DOHH2 (cell line): Measurements from ENCODE around the gene DNAH14.
"Not testable (repeated sequence)": the region's sequence is repeated elsewhere in the genome, so short reads cannot be mapped to it uniquely, and the experiment has no call there.

ENCODE experiments used
- H3F3A ChIP-seq: fragments of 200-600 bp; sonication (generic), shearing (Covaris generic); 2 replicates; pipeline ENCODE4 v1.6.0; 2016; ENCODE audit warnings: antibody characterized with exemption, mild to moderate bottlenecking; ENCODE audit not compliant: control insufficient read depth, insufficient read depth
- H3K27ac ChIP-seq: fragments of 200-600 bp; sonication (generic); 2 replicates; pipeline ENCODE4 v1.5.1; 2014; ENCODE audit warnings: low read depth, mild to moderate bottlenecking, low read length, moderate library complexity
- H3K27me3 ChIP-seq: fragments of 200-600 bp; sonication (generic); 2 replicates; pipeline ENCODE4 v1.6.1; 2014; ENCODE audit warnings: mild to moderate bottlenecking, low read length, mixed read lengths; ENCODE audit not compliant: control insufficient read depth
- H3K36me3 ChIP-seq: fragments of 200-600 bp; sonication (generic); 2 replicates; pipeline ENCODE4 v1.6.1; 2014; ENCODE audit warnings: mild to moderate bottlenecking, low read length, moderate library complexity, mixed read lengths; ENCODE audit not compliant: control insufficient read depth
- H3K4me1 ChIP-seq: fragments of 200-600 bp; sonication (generic); 2 replicates; pipeline ENCODE4 v1.6.1; 2014; ENCODE audit warnings: mild to moderate bottlenecking, low read length, mixed read lengths; ENCODE audit not compliant: control insufficient read depth
- H3K4me2 ChIP-seq: fragments of 200-600 bp; sonication (generic); 2 replicates; pipeline ENCODE4 v1.6.0; 2014; ENCODE audit warnings: mild to moderate bottlenecking, low read length, moderate library complexity
- H3K4me3 ChIP-seq: fragments of 200-600 bp; sonication (generic); 2 replicates; pipeline ENCODE4 v1.5.1; 2014; ENCODE audit warnings: mild to moderate bottlenecking, low read length, mixed read lengths
- H3K79me2 ChIP-seq: fragments of 200-600 bp; sonication (generic); 2 replicates; pipeline ENCODE4 v1.6.1; 2014; ENCODE audit warnings: mild to moderate bottlenecking, low read length, mixed read lengths; ENCODE audit not compliant: control insufficient read depth
- H3K9me2 ChIP-seq: fragments of 200-600 bp; sonication (generic); replicated peaks from 2 replicates; pipeline ENCODE4 v1.6.1; 2014; ENCODE audit warnings: mild to moderate bottlenecking, low read length, mixed read lengths; ENCODE audit not compliant: control insufficient read depth
- H3K9me3 ChIP-seq: fragments of 200-600 bp; sonication (generic); 2 replicates; pipeline ENCODE4 v1.6.1; 2014; ENCODE audit warnings: antibody characterized with exemption, low read length, mixed read lengths; ENCODE audit not compliant: control insufficient read depth, insufficient read depth
- H4K20me1 ChIP-seq: fragments of 200-600 bp; sonication (generic); 2 replicates; pipeline ENCODE4 v1.6.0; 2014; ENCODE audit warnings: low read depth, mild to moderate bottlenecking, antibody characterized with exemption, low read length, moderate library complexity; ENCODE audit not compliant: control insufficient read depth, insufficient read depth
- CTCF ChIP-seq: fragments of 200-600 bp; sonication (generic); IDR thresholded peaks from one replicate; pipeline ENCODE4 v1.5.1; 2014; ENCODE audit warnings: antibody characterized with exemption, mild to moderate bottlenecking, low read depth, low read length; ENCODE audit not compliant: poor library complexity, severe bottlenecking
- EZH2phosphoT487 ChIP-seq: fragments of 200-600 bp; sonication (generic); IDR thresholded peaks from 2 replicates; pipeline ENCODE4 v1.6.1; 2017; ENCODE audit warnings: borderline replicate concordance, mild to moderate bottlenecking, antibody characterized with exemption, low read length, moderate library complexity, mixed read lengths

DNAH14 gene

DNA sequence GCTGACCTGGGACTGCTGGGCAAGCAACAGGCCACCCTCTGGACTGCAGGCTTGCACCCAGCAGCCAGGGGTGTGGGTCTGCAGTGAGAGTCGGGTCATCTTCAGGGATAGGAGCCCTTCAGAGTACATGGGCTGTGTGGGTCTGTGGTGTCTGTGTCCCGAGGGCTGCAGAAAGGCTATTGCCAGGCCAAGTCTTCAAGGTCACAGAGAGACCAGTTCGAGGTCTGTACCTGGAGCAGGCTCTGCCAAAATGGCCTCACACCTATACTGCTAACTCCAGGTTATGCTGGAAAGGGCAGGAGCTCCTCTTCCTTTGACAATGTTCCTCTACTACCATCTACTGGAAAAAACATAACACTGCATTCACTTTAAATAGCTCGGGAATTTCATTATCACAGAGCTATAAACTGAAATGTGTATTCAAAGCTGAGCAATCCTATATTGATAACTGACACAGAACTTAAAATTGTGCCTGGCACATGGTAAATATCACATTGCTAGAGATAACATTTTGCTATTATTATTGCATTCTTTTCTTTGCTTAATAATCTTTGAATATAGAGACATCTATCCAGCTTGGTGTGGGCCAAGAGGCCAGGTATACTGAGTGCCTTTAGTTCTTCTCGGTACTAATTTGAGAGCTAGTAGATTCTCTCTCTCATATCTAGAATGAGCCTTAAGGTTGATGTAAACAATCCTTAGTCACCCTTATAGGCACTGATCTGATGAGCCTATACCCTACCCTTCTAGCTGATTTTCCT lies 6.9 kb upstream of the DNAH14 start:
- Histone ChIP-seq H3K9me3 (no peaks in the 10 kb centered on the region), H3K9me2 (no peaks in the 10 kb centered on the region), H3K79me2 (no peaks in the 10 kb centered on the region), H3K27me3 (no peaks in the 10 kb centered on the region), H3K4me1 (no peaks in the 10 kb centered on the region), H3K36me3 (no peaks in the 10 kb centered on the region), H4K20me1 (no peaks in the 10 kb centered on the region), H3K4me3 (no peak overlapping the region), H3K27ac (no peak overlapping the region), H3K4me2 (no peak overlapping the region), H3F3A (no peaks in the 10 kb centered on the region)
- no peak for TF ChIP-seq EZH2phosphoT487
- TF ChIP-seq CTCF = peak; percentile 62

- H4K20me1 ChIP-seq = no peaks in the 10 kb centered on the region
- H3K9me2 ChIP-seq = no peaks in the 10 kb centered on the region
- H3K4me2 ChIP-seq = no peak overlapping the region
- H3K79me2 ChIP-seq = no peaks in the 10 kb centered on the region
- H3K4me3 ChIP-seq = no peak overlapping the region
- no peaks in the 10 kb centered on the region for H3K9me3 ChIP-seq
- TF ChIP-seq EZH2phosphoT487 (no peak), CTCF (no peak)
- H3F3A ChIP-seq = no peaks in the 10 kb centered on the region
- no peaks in the 10 kb centered on the region for H3K36me3 ChIP-seq
- no peak overlapping the region for H3K27ac ChIP-seq
- H3K27me3 ChIP-seq = no peaks in the 10 kb centered on the region
- H3K4me1 ChIP-seq = no peaks in the 10 kb centered on the region
Measured at GRCh38 chr1:224923726-224924125, 5.7 kb upstream of the DNAH14 start.

- not testable (repeated sequence) for H3K9me3 ChIP-seq, H3K9me2 ChIP-seq, H3K27ac ChIP-seq, H3K4me2 ChIP-seq, H3K4me1 ChIP-seq, H3K4me3 ChIP-seq, H3F3A ChIP-seq, H4K20me1 ChIP-seq, H3K27me3 ChIP-seq, H3K36me3 ChIP-seq, H3K79me2 ChIP-seq
Measured at GRCh38 chr1:224927631-224928030, 1.8 kb upstream of the DNAH14 start.

GRCh38 chr1:224928906-224929305 lies 569 bp upstream of the DNAH14 start:
- Histone ChIP-seq H3K36me3 (no peaks in the 10 kb centered on the region), H3K27ac (no peak overlapping the region), H3K9me2 (no peaks in the 10 kb centered on the region), H3K9me3 (peaks cover 7% of the 10 kb centered on the region; the same call in 1 of the 2 replicates), H4K20me1 (no peaks in the 10 kb centered on the region), H3K27me3 (no peaks in the 10 kb centered on the region), H3K4me2 (no peak overlapping the region), H3K4me3 (no peak overlapping the region), H3K79me2 (no peaks in the 10 kb centered on the region), H3K4me1 (no peaks in the 10 kb centered on the region), H3F3A (no peaks in the 10 kb centered on the region)
- TF ChIP-seq EZH2phosphoT487 (no peak), CTCF (no peak)
